Stimulated activated CD8-positive, alpha-beta memory T cell treated with anti-CD3 and anti-CD28 coated beads, Interleukin-7, amount 100 ng/mL, for 48 hours (primary cell): ENCODE data around the gene TUBA8.
"Not testable (repeated sequence)": the region's sequence is repeated elsewhere in the genome, so short reads cannot be mapped to it uniquely, and the experiment has no call there.

Experiments used
- DNase-seq, 2 donors: peaks; one replicate each; pipeline ENCODE4 v3.0.0-alpha.2; 2020; ENCODE audit warnings: low read depth in 1 of 2; ENCODE audit errors: extremely low read depth in 1 of 2

Gene TUBA8

DNA sequence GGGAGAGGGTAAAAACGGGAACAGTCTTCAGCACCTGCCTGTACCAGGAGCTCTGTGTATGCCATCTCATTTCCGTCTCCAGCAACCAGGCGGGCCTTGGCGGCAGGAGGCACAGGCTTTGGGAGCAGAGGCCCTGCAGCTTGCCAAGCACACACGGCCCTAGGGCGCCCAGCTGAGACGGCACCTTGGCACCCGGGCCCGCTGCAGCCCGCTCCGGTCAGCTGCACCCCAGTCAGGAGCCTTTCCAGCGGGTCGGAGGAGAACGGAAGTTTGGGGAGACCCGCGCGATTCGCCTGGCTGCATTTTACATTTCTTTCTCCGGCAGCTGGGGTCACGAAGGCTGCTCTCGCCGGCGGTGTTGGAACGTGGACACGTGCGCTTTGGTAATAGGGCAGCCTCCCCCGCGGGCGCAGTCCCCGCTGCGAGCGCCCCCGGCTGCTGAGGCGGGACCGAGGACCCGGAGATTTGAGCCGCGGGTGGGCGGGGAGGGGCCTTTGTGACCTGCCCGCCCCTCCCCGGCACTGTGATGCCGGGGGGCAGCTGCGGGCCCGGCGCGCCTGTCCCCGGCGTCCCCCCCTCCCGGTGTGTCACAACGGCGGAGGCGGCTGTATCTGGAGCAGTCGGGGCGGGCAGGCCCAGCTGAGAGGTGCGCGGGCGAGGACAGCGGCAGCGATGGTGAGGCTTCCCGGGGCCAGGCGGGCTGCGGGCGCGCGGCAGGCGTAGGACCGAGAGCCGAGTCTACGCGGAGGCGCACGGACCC, at the start of gene TUBA8:
TUBA8 (plus strand) TSS at position 616 of the 760 bp plus-strand sequence; CDS start at position 673, 57 bp downstream.
- DNase-seq, result peak in 1 of 2 donors; percentile 14

DNA sequence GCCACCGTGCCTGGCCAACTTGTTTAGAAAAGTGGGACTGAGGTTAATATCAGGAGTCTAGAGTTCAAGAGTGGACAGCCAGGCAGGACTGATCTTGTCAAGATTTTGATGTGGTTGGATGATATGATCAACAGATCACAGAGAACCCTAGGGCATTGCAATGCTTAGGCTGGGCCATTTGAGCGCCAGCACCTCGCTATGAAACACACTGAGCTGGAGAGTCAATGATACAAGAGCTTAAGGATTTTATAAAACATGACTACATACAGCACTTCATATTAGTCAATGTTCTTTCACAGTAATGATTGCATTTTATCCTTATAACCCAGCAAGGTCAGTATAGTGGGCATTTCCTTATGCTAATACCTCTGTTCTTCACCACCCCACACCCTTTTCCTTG, 48.2 kb upstream of the TUBA8 start:
- DNase-seq, result no peak

DNA sequence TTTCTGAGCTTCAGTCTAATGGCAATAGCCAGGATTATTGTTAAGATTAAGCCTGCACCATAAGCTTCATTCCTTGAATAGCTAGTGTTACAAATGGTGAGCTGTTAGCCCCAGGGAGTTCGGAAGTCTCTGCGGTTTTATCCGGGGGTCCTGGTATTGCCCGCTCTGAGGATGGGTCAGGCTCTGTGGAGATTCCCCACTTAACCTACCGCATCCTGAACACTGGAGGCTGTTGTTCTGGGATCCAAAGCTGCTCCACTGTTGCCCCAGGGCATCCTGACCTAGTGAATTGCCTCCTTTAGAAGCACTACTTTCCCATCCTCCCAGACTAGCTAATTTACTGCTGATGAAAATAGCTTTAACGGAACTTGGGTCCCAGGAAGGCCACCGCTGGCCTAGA, 47.3 kb upstream of the TUBA8 start:
- DNase-seq, result no peak

GRCh38 chr22:18063715-18064114, 46.9 kb upstream of the TUBA8 start:
- DNase-seq, result not testable (repeated sequence)

GRCh38 chr22:18064636-18065035, 46.0 kb upstream of the TUBA8 start:
- DNase-seq, result no peak

GRCh38 chr22:18065256-18065655, 45.4 kb upstream of the TUBA8 start:
- no peak for DNase-seq

GRCh38 chr22:18066181-18066859, 44.3 kb upstream of the TUBA8 start:
- no peak for DNase-seq

DNA sequence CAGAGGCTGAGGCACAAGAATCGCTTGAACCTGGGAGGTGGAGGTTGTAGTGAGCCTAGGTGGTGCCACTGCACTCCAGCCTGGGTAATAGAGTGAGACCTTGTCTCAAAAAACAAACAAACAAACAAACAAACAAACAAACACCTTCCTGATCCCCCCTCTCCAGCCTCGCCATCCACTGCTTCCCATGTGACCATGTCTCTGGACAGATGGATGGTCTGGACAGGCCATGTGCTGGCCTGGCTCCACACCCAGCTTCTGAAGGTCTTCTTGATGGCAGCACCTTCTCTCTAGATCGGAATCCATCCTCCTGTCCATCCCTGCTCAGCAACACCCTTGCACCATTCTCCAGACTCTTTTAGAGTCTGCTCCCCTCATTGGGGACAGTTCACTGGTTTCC, 43.5 kb upstream of the TUBA8 start:
- no peak for DNase-seq

GRCh38 chr22:18067548-18068341, 42.9 kb upstream of the TUBA8 start:
- no peak for DNase-seq

DNA sequence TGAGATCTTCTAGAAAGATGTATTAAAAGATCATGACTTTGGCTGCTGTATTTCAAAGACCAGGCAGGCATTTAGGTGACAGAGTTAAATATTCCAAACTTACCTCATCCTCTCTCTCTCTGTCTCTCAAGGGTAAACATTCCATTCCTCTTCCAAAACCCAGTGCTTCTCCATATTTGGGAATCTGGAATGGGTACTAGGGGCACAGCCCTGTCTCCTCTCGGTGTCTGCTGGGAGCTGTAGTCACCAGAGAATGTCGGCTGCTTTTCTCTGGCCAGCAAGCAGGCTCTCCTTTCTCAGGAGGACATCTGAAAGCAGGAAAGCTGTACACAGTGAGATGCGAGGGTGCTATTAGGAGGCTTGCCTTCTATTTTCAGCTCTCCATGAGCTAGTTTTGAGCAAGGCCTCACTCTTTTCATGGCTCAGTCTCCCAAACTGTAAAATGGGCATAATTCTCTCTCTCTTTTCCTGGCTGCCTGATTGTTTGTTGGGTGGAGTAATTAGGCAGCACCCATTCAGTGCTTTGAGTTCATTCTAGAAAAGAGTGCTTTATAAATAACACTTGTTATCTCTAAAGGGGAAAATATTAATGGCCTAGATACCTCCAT, 42.1 kb upstream of the TUBA8 start:
- no peak for DNase-seq

GRCh38 chr22:18069041-18069440, 41.6 kb upstream of the TUBA8 start:
- DNase-seq, result no peak

- DNase-seq, result no peak
Observed at GRCh38 chr22:18070041-18070440, 40.6 kb upstream of the TUBA8 start.

DNA sequence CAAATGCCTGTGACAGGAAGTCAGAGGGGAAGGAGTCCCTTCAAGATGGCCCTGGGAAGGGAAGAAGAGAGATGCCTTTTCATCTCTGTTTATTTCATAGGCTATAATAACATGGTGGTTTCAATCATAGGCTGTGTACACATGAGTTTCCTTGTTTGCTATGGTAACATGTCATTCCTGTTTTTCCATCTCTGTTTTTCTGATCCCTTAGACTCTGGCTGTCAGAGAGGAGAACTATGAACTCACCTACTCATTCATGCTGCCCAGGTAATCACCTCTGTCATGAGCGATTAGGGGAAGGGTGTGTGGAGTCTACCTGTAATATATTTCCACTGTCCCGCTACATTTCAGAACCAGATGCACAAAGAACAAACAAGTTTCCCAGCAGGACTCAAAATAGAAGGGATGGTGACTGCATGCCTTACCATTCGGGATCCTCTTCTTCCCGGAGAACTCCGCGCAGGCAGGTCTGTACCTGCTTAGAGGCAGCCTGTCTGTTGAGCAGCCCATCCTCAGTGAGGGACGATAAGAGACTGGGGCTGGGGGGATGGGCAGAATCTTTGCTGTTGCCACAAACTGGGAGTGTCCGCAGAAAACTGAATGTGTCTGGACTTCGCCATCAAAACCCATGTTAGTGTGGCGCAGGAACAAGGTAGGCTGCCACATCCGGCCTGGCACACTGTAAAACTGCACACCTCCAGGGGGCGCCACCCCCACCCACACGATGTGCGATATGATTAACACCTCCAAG, 39.9 kb upstream of the TUBA8 start:
- no peak for DNase-seq

- DNase-seq, result not testable (repeated sequence)
Observed at GRCh38 chr22:18071307-18071967, 39.2 kb upstream of the TUBA8 start.

DNA sequence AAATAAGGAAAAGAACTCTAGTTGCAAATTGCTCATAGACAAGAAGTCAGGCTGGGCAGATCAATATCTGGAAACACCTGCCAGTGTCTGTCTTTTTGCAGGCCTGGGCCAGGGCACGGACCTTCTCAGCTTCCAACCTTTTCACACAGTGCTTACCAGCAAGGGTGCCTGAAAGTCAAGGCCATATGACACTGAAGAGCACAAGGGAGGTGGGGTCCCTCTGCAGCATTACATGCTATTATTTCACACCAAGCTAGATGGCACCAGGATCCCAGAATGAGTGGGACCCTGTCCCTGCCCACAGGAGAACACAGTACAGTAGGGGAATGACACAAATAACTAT, 38.7 kb upstream of the TUBA8 start:
- DNase-seq, result no peak

DNA sequence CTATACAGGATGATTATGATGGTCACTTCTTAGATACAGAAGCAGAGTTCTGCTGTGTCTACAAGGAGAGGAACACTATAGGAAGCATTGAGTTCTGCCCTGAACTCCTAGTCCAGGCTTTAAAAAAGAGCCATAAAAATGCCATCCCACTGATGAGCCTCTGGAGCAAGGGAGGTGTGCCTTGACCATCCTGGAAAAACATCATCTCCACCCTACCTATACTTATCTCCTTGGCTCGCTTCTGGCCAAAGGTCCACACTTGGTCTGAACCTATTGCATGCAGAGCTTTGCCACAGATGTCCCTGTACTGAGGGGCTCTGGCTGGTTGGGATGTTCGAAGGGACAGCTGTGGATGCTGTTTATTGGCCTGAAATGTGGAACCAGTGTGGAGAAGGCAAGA, 37.1 kb upstream of the TUBA8 start:
- DNase-seq, result no peak

- not testable (repeated sequence) for DNase-seq
Observed at GRCh38 chr22:18073927-18074326, 36.7 kb upstream of the TUBA8 start.

DNA sequence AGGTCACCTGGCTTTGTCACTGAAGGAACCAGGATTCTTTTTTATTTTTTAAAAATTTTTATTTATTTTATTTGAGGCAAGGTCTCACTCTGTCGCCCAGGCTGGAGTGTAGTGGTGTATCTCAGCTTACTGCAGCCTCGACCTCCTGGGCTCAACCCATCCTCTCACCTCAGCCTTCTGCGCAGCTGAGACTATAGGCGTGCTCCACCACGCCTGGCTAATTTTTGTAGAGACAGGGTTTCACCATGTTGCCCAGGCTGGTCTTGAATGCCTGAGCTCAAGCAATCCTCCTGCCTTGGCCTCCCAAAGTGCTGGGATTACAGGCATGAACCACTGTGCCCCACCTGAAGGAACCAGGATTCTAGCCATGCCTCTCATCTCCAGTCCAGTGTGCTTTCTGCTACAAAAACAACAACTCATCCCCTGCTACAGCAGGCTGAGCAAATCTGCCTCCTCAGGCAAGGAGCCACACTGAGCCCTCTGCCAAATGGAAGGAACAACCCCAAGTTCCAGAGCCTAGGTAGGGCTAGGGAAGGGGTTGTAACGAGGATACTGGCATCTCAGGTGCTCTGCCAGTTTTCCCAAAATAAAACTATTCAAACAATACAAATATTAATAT, 35.4 kb upstream of the TUBA8 start:
- no peak for DNase-seq

DNA sequence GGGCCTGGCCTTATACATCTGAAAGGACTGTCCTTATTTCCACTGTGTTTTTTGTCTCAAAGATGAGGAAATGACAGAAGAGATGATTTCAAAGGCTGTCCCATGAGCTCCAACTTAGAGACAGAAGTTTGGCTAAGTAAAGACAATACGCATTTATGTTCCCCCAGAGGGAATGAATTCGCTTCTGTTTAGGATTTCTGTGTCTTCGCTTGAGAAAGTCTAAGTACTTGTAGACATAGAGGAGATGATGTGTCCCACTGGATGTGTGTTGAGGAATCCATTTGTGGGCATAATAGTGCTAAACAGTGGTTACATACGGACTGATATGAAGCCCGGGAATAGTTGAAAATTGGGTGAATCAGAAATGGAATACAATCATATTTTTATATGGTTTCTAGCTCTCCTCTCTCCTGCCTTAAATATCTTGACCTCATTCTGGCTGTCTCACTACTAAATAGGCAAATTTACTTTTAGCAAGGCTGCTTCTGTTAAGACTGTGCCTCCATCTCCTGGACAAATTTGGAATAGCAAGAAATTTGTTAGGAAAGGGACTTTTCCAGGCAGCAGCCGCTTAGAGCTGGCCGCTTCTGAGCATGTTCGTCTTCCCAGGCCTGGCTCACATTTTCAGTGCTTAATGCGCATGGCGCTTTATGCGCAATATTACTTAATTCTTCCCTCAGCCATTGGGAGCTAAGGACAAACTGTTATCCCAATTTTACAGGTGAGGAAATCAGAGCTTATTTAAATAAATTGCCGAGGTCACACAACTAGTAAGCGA, 34.7 kb upstream of the TUBA8 start:
- DNase-seq, result no peak
